HG02610 (cell line): ENCODE results near the gene NFIA.

Experiments used
- ATAC-seq: cut with Tn5 transposase; IDR thresholded peaks from one replicate; pipeline ENCODE4 v1.9.1; 2021; ENCODE audit warnings: mild to moderate bottlenecking, moderate library complexity; ENCODE audit not compliant: unreplicated experiment

NFIA gene

DNA sequence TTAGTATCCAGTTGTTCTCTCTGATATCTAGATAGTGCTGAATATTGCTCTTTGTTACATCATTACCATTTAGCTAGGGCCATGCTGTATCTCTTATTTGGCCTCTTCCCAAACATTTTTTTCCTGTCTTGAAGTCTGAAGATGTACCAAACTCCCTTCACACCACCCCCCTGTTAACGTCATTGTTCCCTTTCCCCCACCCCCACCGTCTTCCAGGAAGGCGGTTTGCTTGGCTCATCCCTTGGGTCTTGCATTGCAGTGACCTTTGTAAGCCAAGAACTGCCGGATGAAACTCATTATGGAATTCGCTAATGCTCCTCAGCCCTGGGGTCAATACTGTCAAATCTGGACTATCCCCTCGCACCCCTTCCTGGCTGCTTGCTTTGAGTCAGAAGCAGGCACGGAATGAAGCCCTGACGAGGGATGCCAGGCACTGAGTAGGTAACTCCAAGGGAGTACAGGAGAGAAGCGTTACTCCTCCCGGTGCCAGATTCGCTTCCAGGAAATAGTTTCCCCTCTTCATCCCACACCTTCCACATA is 359.4 kb downstream of the NFIA start:
- ATAC-seq, result no peak

DNA sequence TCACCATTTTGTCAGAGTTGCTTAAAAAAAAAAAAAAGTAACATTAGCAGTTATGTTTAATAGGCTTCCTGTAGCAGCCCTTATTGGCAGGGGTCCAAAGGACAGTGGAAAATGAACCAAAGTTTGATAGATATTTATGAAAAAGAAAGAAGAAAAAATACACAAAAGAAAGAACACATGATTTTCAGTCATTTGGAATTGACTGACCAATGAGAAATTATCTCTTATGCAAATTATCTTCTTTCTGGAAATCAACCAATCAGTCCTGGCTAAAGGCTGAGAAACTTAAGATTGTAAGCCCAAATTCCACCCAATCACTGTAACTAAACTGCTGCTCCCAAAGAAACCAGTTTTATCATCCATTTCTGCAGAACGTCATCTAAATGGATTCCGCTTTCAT is 360.2 kb downstream of the NFIA start:
- no peak for ATAC-seq

DNA sequence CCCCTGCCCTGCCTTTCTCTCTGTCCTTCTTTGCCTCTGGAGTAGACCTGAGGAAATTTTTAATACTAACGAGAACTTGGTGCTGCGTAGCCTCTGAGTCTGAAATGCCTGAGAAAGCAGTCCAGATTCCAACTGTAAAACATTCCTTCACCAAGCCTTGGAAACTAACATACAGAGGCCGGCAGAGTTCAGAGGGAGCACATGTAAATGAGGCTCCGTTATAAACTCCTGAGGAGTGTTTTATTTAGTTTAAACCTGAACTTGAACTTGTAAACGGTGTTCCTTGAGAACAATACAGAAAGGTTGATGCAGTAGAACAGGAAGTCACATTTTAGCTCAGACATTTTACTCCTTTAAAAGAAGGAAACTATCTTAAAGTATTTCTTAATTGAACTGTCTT is 361.9 kb downstream of the NFIA start:
- no peak for ATAC-seq

DNA sequence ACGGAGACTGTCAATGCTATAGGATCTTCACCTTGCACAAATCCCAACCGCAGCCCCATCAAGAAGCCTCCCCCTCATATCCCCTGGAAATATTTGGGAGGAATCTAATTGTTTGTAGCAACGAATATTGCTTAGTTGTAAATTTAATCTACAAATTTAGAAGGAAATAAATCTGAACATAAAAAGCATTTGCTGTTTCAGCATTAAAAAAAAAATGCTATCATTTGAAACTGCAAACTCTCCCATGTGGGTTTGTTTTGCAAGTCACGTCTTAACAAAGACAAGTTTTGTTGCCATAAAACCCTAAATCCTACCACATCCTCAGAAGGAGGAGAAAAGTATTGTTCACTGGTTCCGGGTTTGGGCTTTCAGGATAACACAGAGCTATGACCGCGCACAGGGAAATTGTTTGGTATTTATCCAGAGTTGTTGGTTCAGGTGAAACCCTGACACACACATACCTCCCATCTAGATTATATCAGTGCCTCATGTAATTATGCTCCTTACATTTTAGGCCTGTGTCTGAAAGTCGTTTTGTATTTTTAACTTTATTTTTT is 363.0 kb downstream of the NFIA start:
- ATAC-seq, result no peak

DNA sequence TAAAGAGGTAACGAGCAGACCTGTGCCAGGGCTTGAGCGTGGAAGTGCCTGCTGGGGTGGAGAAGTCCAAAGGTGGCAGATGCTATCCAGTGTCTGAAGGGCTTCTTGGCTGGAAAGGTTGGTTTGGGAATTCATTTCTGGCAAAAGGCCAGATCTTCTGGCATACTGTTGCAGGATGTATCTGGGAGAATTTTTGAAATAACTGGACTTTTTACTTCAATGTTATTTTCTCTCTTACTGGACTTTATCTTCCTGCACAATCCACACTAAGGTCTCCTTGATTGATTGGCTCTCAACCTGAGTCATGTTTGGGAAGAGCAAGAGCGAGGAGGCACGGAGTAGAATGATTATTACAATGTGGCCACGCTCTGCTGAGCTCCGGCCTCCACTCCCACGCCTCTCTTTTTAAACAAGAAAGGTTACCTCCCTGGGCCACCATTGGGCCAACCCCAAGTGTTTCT is 364.2 kb downstream of the NFIA start:
- ATAC-seq, result no peak

DNA sequence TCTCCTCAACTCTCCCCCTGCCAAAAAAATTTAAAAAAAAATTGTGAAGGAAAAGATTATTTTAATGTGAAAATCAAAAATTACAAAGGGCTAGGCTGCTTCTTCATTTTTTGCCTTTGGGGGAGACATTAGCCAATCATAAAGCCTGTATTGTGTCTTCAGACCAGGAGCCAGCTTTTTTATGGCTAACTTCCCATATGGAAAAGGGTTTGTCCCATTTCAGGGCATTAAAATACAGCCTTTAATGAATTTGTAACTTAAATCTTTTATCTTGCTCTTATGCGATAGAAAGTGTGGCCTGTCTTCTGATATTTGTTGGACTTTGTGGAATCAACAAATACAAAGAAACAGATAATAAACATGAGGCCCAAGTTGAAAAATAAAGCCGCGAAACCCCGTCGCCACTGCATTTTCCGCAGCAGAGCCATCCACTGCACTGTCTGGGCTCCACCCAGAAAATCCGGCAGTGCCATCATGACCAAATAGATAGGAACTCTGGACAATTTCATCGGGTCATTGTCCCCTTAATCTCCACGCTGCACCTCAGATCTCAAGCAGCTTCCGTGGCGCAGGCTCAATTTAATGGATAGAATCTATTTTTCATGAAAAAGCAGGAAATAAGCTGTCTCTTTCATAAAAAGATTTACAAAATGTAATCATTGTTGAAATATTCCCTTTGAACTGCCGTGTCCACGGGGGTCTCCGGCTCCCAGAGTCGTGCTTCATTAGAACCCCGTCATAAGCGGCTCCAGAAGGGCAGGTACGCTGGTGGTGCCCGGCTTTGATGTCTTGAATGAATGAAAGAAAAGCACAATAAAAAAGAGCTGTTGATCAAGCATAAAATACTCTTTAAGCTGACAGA is 365.0 kb downstream of the NFIA start:
- ATAC-seq, result no peak

DNA sequence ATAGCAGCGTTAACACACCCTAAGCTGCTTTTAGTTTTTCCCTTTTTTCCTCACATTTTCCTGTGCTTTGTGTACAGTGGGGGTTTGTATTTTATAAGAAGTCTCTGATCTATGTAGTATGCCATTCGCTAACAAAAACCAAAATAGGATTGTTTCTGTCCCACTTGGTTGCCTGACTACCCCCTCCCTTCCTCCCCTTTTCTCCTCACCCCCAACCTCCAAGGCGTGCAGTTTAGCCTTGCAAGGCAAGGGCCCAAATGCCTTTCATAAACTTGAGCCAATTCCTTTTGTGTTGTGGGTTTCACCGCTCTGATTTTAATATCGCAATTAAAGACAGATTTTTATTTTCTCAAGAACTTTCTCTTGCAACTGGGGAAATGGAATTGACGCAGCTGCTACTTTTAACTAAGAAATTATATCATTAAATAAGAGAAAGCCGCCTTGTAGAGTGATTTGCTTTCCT is 365.6 kb downstream of the NFIA start:
- no peak for ATAC-seq

DNA sequence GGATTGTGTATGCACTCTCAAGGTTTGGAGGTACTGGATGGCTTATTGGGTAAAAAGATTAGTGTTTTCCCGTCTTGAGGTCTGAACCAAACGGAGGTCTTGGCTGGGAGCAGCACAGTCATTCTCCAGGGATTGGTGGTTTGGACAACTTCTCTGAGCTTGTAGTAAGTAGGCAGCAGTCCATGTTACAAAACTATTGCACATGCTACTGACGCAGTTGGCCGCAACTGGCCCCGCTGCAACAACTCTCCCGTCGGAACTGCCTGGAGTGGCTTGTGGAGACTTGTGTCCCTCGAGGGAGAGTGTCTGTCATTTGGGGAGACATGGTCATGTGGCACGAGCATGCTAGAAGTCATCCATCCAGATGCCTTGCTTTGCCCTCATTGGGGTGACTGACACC is 366.6 kb downstream of the NFIA start:
- no peak for ATAC-seq

DNA sequence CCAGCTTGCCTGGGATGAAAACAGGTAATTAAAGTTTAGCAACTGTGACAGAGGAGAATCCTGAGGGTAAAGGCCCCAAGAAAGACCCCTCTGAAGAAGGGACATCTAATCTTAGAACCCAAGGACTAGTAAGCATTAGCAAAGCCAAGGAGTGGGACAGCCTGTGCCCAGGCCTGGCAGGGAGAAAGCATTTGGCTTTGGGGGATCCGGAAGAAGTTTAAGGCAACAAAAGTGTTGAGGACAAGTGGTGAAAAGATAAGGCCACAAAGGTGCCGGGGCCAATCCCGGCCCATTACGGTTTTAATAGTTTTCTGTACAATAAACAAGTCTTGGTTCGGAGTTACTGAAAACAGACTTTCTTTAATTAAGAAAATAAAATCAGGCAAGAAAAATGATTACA is 367.0 kb downstream of the NFIA start:
- ATAC-seq, result no peak

DNA sequence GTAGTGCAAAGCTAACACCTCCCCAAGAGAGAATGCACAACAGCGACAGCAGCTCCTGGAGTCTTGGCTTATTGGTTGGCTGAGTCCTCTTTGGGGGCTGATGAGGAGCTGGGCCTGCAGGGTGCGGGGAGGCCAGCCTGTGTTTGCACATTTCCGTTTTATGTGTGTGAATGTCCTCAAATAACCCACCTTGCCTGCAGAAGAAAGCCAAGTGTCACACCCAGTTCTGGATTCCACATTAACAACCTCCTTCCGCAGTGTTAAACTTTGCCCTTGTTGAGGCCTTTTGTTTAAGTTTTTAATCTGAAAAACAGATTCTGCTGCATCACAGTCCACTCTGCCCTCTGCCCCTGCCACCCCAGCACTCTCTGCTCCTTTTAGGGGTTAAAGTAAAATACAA is 368.1 kb downstream of the NFIA start:
- ATAC-seq, result no peak

DNA sequence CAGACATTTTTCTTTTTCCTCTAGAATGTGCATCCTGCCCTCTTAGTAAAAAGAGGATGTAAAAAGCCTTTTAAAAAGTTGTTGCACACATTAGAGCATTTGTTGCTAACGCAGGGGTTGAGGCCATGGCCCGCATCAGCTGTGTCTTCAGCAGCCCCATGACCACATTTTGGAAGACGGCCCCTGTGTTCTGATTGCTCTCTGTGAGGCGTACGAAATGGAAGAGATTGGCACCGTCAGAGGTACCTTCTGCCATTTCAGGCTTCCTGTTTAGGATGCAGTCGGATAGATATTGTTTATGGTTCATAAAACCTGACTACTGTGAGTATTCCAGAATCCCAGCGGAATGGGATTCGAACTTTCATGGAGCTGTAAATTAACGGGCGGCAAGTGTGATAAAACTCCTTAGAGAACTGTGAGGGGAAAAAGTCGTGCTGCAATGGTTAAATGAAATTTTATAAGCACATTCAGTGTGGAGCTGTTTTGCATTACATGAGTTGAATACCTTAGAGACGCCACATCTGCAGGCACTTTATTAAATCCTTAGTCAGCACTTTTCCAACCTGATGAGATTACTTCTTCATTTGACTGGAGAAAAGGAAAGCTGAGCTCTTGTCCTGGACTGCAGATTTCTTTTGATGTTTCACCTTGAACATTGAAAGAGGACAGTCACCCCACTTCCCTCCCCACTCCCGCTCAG is 368.7 kb downstream of the NFIA start:
- ATAC-seq, result no peak

DNA sequence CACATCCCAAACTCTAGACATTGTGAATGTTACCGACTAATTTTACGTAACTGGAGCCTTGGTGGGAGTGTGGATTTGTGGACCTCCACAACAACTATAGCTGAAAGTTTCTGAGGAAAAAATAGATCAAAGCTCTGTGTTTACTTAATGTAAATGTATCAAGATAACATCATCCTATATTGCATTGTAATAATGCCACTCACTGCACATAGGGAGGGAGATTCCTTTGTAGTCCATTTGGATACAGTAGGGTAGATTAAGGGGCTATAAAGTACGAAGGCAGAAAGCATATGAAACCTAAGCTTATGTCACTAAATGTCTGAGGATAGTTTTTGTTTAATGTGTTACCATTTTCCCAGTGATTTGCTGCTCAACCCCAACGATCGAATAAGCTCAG is 369.2 kb downstream of the NFIA start:
- no peak for ATAC-seq

DNA sequence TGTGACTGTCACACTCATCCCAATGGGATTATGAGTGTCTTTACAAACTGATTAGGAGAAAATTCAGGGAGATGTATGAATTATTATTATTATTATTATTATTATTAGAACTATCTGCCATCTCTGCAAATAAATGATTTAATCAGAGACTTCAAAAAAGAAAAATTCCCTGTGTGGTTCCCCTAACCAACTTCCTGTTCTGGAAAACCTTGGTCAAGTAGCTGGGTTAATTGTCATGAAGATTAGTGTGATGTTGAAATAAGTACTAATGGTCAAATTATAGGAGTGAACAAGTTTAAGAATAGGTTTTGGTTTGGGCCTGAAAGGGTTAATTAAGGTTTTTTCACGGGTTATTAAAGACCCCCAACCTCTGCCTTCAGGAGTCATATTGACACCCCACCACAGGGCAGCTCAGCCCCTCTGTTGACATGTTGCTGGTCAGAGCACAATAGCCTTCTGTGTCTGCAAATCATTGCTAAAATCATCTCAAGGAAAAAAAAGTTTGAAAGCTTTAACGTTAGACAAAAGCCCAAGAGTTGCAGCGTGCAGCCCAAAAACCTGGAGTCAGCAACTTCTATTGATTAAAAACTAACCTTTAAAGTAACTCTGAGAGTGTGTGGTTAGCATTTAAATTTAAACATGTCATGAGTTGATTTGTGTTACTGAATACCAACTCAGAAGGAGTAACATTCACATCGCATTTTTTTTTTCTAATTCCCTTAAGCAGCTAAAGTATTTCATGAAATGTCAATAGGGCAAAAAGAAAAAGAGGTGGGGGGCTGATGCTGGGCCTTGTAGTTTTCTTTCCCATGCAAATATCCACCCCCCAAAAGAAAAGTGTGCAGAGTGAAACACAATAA is 370.0 kb downstream of the NFIA start:
- ATAC-seq, result no peak

DNA sequence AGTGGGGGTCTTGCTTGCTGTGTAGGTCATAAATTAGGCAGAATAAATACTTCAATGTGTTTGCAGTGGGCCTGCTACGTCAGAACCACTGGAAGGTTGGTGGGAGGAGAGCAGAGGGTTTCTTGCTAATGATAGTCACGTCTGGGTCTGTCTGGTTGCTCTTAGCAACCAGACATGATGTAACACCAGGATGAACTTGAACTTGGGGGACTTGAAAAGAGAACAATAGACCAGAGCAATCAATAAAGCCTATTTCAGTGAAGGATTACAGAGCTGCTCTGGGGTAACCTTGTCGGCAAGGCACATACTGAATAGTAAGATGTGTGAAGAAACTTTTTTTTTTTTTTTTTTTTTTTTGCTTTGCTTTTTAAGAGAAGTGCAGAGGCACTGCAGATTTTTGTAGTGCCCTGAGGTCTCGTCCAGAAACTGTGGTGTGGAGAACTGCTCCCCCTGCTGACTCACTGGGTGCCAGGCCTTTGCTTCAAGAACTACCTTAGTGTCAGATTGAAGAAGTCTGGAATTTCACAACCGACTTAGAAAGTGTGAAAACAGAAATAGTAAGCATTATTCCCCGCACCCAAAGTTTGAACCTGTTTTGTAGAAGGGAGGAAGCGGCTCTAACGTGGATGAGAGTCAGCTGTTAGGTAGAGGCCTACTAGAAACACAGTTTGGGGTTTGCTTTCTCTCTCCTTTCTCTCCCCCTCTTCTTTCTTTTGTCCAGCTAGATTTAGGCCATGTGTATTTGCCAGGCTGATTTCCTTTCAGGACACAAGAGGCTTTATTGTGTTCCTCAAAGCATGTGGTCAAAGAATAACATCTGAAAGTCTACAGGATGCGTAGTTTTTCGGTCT is 371.0 kb downstream of the NFIA start:
- ATAC-seq, result peak; percentile 93

DNA sequence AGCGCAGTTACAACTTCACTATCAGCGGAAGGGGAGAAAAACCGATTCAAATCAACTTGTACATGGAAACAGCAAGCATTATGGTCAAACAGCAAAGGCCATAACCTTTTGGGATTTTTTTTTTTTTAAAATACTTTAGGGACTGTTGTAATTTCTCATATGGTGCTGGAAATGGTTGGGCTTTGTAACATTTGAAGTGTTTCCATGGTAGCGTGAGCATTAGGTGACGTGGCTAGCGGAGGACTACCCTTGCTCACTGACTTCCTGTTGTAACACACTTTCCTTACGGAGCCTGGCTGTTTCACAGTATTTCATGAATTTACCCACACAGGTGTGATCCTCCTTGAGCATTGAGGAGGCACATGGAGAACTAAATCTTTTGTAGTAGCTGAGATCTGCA is 373.0 kb downstream of the NFIA start:
- no peak for ATAC-seq

DNA sequence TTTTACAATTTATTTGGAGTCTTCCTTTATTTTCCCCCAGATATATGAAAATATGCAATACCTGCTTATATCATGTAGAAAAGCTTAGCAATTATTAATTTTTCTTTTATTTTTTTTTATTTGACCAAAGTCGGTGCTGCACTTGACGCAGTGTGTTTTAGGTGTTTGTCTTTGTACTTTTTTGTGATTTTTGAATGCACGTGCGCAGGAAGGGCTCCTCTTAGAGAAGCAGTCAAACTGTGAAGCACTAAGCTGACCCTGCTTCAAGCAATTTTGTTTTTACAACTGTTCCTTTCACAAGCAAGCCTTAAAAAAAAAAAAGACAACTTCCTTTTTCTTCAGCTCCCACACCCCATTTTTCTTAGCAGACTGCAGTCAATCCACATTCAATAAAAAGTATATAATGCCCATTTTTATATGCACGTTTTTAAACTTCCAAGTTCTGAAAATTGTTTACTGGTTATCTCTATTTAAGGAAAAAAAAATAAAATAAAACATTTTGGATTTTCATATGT is 375.2 kb downstream of the NFIA start:
- ATAC-seq, result no peak

DNA sequence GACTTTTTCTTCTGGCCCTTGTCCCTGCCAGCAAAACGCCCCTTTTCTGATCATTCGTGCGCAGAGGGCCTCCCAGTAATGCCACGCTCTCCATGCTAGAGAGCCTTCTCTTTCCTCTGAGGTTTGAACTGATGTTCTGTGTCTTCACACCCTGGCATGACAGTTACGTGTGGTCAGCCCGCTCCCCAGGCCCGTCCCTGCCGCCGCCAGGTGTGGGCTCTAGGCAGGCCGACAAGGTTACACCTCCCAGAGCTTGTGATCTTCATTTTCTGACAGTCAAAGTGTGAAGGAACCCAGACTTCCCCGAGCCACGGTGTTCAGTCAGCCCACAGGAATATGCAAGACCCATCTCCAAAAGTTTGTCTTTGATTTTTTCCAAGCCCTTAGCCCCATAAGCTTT is 377.0 kb downstream of the NFIA start:
- ATAC-seq, result no peak

DNA sequence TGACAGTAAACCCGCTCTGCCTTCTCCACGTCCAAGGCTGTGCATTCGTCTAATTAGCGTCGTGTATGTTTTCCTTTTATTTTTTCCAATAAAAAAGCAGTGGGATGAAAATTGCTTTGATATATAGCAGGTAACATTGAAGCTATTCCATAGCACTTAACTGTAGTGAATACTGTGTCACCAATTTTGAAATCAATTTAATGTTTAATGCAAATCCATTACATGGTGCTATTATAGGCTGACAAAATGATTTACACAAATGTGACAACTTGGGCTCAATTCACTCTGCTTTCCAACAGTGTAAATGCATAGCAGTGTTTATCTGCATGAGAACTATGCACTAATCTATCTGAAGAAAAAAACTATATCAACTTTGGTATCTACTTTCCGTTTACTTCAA is 377.8 kb downstream of the NFIA start:
- no peak for ATAC-seq
